SK-N-SH (cell line): ENCODE data around the gene RNF32. TPM values are rescaled to one million over a fixed set of nuclear protein-coding genes. Genes with fewer than 3 reads are reported as not detected.

Experiments used
- CTCF ChIA-PET: fragments of 300-600, 350-600 bp; formaldehyde crosslinking; extraction: SDS; loops from one replicate; lab custom pipeline; 2021; lab: Yijun Ruan, JAX
- POLR2A ChIA-PET: fragments of 350-600 bp; sonication (Branson Sonifier 250); formaldehyde crosslinking; extraction: SDS; loops from one replicate; lab custom pipeline; 2020; ENCODE audit warnings: antibody characterized with exemption, inconsistent platforms; lab: Yijun Ruan, JAX
- DNase-seq: peaks from one replicate; pipeline ENCODE4 v3.0.0; 2012
- H2AFZ ChIP-seq: fragments of 200-600 bp; sonication (generic); 2 replicates; pipeline ENCODE4 v1.8.1; 2016; ENCODE audit warnings: antibody characterized with exemption, mild to moderate bottlenecking, low read depth
- H3F3A ChIP-seq: fragments of 200-600 bp; sonication (generic); replicated peaks from 2 replicates; pipeline ENCODE3; 2016; ENCODE audit warnings: antibody characterized with exemption, mild to moderate bottlenecking; ENCODE audit not compliant: insufficient read depth
- H3K27ac ChIP-seq, 2 experiments: fragments of 200-500 bp in 1 of 2; fragments of 200-600 bp in 1 of 2; sonication (Bioruptor generic) in 1 of 2; sonication (generic), shearing (Covaris generic) in 1 of 2; 2 replicates each; pipeline versions ENCODE4 v1.5.1 to v1.6.1; 2014 to 2016; ENCODE audit warnings: low read depth in 2 of 2, inconsistent platforms in 1 of 2, low read length in 1 of 2, mild to moderate bottlenecking in 1 of 2, mixed read lengths in 1 of 2
- H3K27me3 ChIP-seq: fragments of 200-600 bp; sonication (generic), shearing (Covaris generic); 2 replicates; pipeline ENCODE4 v1.6.1; 2016; ENCODE audit warnings: mixed run types; ENCODE audit not compliant: insufficient read depth
- H3K36me3 ChIP-seq, 2 experiments: fragments of 200-500 bp in 1 of 2; fragments of 200-600 bp in 1 of 2; sonication (Bioruptor generic) in 1 of 2; sonication (generic) in 1 of 2; replicated peaks in 1 of 2; 2 replicates each; pipeline versions ENCODE3 to v1.5.1; 2014 to 2016; ENCODE audit warnings: low read length in 1 of 2, mild to moderate bottlenecking in 1 of 2; ENCODE audit not compliant: insufficient read depth in 2 of 2, control insufficient read depth in 1 of 2
- H3K4me1 ChIP-seq, 2 experiments: fragments of 200-500 bp in 1 of 2; fragments of 200-600 bp in 1 of 2; sonication (Bioruptor generic) in 1 of 2; sonication (generic), shearing (Covaris generic) in 1 of 2; 2 replicates each; pipeline versions ENCODE4 v1.5.1 to v1.6.1; 2014 to 2016; ENCODE audit warnings: low read depth in 1 of 2, low read length in 1 of 2, mixed run types in 1 of 2; ENCODE audit not compliant: insufficient read depth in 2 of 2, control insufficient read depth in 1 of 2
- H3K4me2 ChIP-seq: fragments of 200-600 bp; sonication (generic), shearing (Covaris generic); 2 replicates; pipeline ENCODE4 v1.6.1; 2017; ENCODE audit warnings: mixed run types
- H3K4me3 ChIP-seq, 2 experiments: fragments of 200-500 bp in 1 of 2; fragments of 200-600 bp in 1 of 2; sonication (Bioruptor generic) in 1 of 2; sonication (generic), shearing (Covaris generic) in 1 of 2; 2 replicates each; pipeline versions ENCODE4 v1.5.1 to v1.8.1; 2014 to 2016; ENCODE audit warnings: low read depth in 2 of 2, inconsistent platforms in 1 of 2, low read length in 1 of 2, mild to moderate bottlenecking in 1 of 2, mixed read lengths in 1 of 2, moderate library complexity in 1 of 2
- H3K79me2 ChIP-seq: fragments of 200-600 bp; sonication (generic); 2 replicates; pipeline ENCODE4 v1.8.1; 2017; ENCODE audit warnings: mild to moderate bottlenecking; ENCODE audit not compliant: insufficient read depth
- H3K9ac ChIP-seq: fragments of 200-600 bp; sonication (generic); 2 replicates; pipeline ENCODE4 v1.6.1; 2017; ENCODE audit warnings: mixed run types
- H3K9me2 ChIP-seq: fragments of 200-600 bp; sonication (generic); 2 replicates; pipeline ENCODE4 v1.6.1; 2017; ENCODE audit warnings: mixed run types
- H3K9me3 ChIP-seq: fragments of 200-600 bp; sonication (generic); 2 replicates; pipeline ENCODE4 v1.6.1; 2017; ENCODE audit warnings: mixed run types, mild to moderate bottlenecking, moderate library complexity
- H4K20me1 ChIP-seq: fragments of 200-600 bp; sonication (generic); 2 replicates; pipeline ENCODE4 v1.6.1; 2017; ENCODE audit warnings: mild to moderate bottlenecking, mixed run types; ENCODE audit not compliant: insufficient read depth
- CTCF ChIP-seq: fragments of 200-600 bp; sonication (generic); IDR thresholded peaks from 2 replicates; pipeline ENCODE4 v1.6.1; 2017; ENCODE audit warnings: antibody characterized with exemption, mild to moderate bottlenecking, moderate library complexity
- EP300 ChIP-seq, 2 experiments: IDR thresholded peaks; 2 replicates each; pipeline versions ENCODE4 v1.4.0 to v1.6.1; 2012; ENCODE audit warnings: borderline replicate concordance in 1 of 2, low read depth in 1 of 2, low read length in 1 of 2
- FOXJ3 ChIP-seq: sonication (generic); formaldehyde crosslinking; IDR thresholded peaks from 2 replicates; pipeline ENCODE4 v1.5.1; 2020; ENCODE audit warnings: mild to moderate bottlenecking, missing genetic modification reagents
- GATA2 ChIP-seq: sonication (generic); formaldehyde crosslinking; IDR thresholded peaks from 2 replicates; pipeline ENCODE4 v1.5.0; 2020; ENCODE audit warnings: mild to moderate bottlenecking, missing genetic modification reagents
- IRF3 ChIP-seq: fragments of 150-350 bp; IDR thresholded peaks from 2 replicates; pipeline ENCODE4 v1.6.1; 2016; ENCODE audit warnings: mild to moderate bottlenecking, low read depth, low read length
- JUND ChIP-seq: IDR thresholded peaks from 2 replicates; pipeline ENCODE4 v1.4.0; 2012
- NFIC ChIP-seq: IDR thresholded peaks from 2 replicates; pipeline ENCODE4 v1.4.0; 2012; ENCODE audit warnings: borderline replicate concordance
- POLR2AphosphoS5 ChIP-seq: IDR thresholded peaks from 2 replicates; pipeline ENCODE4 v1.6.1; 2012; ENCODE audit warnings: low read depth, low read length
- RAD21 ChIP-seq: IDR thresholded peaks from 2 replicates; pipeline ENCODE4 v1.6.1; 2012; ENCODE audit warnings: mild to moderate bottlenecking, low read length
- RCOR1 ChIP-seq: fragments of 150-350 bp; IDR thresholded peaks from 2 replicates; pipeline ENCODE4 v1.6.1; 2017; ENCODE audit warnings: antibody characterized with exemption, low read length
- RXRA ChIP-seq: IDR thresholded peaks from 2 replicates; pipeline ENCODE4 v1.4.0; 2012; ENCODE audit warnings: low read depth, mild to moderate bottlenecking, borderline replicate concordance
- SMC3 ChIP-seq: IDR thresholded peaks from 2 replicates; pipeline ENCODE4 v1.6.1; 2012; ENCODE audit warnings: low read depth, low read length, improper control_type of control experiment
- TEAD4 ChIP-seq: IDR thresholded peaks from 2 replicates; pipeline ENCODE4 v1.4.0; 2012; ENCODE audit warnings: mild to moderate bottlenecking, borderline replicate concordance; ENCODE audit not compliant: insufficient read depth
- USF1 ChIP-seq: IDR thresholded peaks from 2 replicates; pipeline ENCODE4 v1.4.0; 2012; ENCODE audit warnings: low read depth, borderline replicate concordance
- YY1 ChIP-seq: IDR thresholded peaks from 2 replicates; pipeline ENCODE4 v1.4.0; 2012; ENCODE audit warnings: low read depth, mild to moderate bottlenecking
- ZBTB33 ChIP-seq: IDR thresholded peaks from 2 replicates; pipeline ENCODE4 v1.4.0; 2012; ENCODE audit warnings: low read depth, borderline replicate concordance
- WGBS: methylation state at CpG from one replicate; pipeline ENCODE4 v1.1.6; 2017; ENCODE audit warnings: low lambda C conversion rate; 5-methylcytosine and 5-hydroxymethylcytosine counted together
- polyA plus RNA-seq, 3 experiments: library from polyadenylated mRNA; depleted of rRNA; stranded (reverse); fragments of >200 nt; gene quantifications; 2 replicates each; pipeline ENCODE4 v1.2.3, GENCODE V29; 2012

The RNF32 gene
- polyA plus RNA-seq, 1 of the 3 experiments (the other 2 are of a cell fraction): 2.3 TPM

- H3K9ac ChIP-seq: no peak overlapping the region
- no peaks in the 10 kb centered on the region for H3K79me2 ChIP-seq
- H3F3A ChIP-seq: no peaks in the 10 kb centered on the region
- H3K36me3 ChIP-seq: no peaks in the 10 kb centered on the region
- no peaks in the 10 kb centered on the region for H3K9me3 ChIP-seq
- H3K4me3 ChIP-seq: no peak overlapping the region
- no peaks in the 10 kb centered on the region for H3K4me1 ChIP-seq
- WGBS: 85% methylated on average over 9 of the region's 9 CpGs
- no peaks in the 10 kb centered on the region for H3K9me2 ChIP-seq
- H3K4me2 ChIP-seq: no peak overlapping the region
- DNase-seq: peak; percentile 56
- H3K27ac ChIP-seq: no peak overlapping the region
- no peak overlapping the region for H2AFZ ChIP-seq
- no peaks in the 10 kb centered on the region for H3K27me3 ChIP-seq
- POLR2A ChIA-PET: no interaction called here
- TF ChIP-seq YY1 (no peak), POLR2AphosphoS5 (no peak), NFIC (no peak), USF1 (no peak), RXRA (no peak), CTCF (peak; percentile 42), FOXJ3 (CRISPR knock-in tag) (no peak), GATA2 (no peak), ZBTB33 (no peak), RAD21 (peak; percentile 43), SMC3 (peak; percentile 22; the same call in 1 of the 2 replicates), JUND (no peak), TEAD4 (no peak)
- CTCF ChIA-PET: interaction anchor here (0.9 to 1.6 kb wide), 7 partner anchors 15 to 167 kb away, joined by 3 to 4 read pairs (median 3); no protein-coding TSS in a partner anchor
- no peaks in the 10 kb centered on the region for H4K20me1 ChIP-seq
These were observed 9.5 kb downstream of the RNF32 start for GRCh38 chr7:156650042-156650441.

- Histone ChIP-seq H3K9me3 (no peaks in the 10 kb centered on the region), H3K27ac (no peak overlapping the region), H4K20me1 (no peaks in the 10 kb centered on the region), H3K4me1 (peaks cover 0 to 2% of the 10 kb centered on the region in 2 experiments; a peak in 1 of 4 replicates), H3K9me2 (no peaks in the 10 kb centered on the region), H3K4me2 (no peak overlapping the region), H3K36me3 (no peaks in the 10 kb centered on the region), H3K79me2 (no peaks in the 10 kb centered on the region), H3F3A (no peaks in the 10 kb centered on the region), H2AFZ (no peak overlapping the region), H3K9ac (no peak overlapping the region), H3K27me3 (no peaks in the 10 kb centered on the region), H3K4me3 (no peak overlapping the region)
- POLR2A ChIA-PET: no interaction called here
- CTCF ChIA-PET: interaction anchor here (1.4 to 1.5 kb wide), 3 partner anchors 9 to 165 kb away, joined by 4 to 8 read pairs (median 4); no protein-coding TSS in a partner anchor
- TF ChIP-seq RXRA (no peak), RCOR1 (no peak), JUND (no peak), NFIC (no peak), IRF3 (no peak), SMC3 (no peak), ZBTB33 (no peak), EP300 (IDR thresholded peaks at IDR 0.05; ENCODE audit: borderline replicate concordance in 1 of 2, low read depth in 1 of 2, low read length in 1 of 2) (no peak)
- no peak for DNase-seq
- WGBS: 86% methylated on average over 4 of the region's 4 CpGs
These were observed 10.9 kb downstream of the RNF32 start for GRCh38 chr7:156651474-156651873.
